ENCODE results near the gene SEMA3A.
"Not testable (repeated sequence)": the region's sequence is repeated elsewhere in the genome, so short reads cannot be mapped to it uniquely, and the experiment has no call there.

SEMA3A gene

GRCh38 chr7:84150370-84150769 lies 44.2 kb downstream of the SEMA3A start:
- DNase-seq, result not testable (repeated sequence)

DNA sequence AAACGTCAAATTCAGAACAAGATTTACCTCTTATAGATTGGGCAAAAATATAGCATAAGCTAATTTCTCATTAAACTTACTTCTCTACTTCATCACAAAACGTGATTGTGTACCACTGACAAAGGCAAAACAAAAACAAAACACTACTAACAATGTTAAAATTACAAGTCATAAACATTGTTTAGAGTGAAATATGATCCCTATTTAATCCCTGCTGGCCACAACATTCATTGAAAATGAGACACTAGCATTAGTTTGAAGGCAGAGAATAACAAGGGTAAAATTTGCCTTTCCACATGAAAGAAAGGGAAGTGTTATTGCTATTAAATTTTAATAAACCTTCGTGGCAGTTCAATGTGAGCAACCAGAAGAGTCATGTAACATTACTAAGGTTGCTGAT lies 45.0 kb downstream of the SEMA3A start:
- no peak for DNase-seq

DNA sequence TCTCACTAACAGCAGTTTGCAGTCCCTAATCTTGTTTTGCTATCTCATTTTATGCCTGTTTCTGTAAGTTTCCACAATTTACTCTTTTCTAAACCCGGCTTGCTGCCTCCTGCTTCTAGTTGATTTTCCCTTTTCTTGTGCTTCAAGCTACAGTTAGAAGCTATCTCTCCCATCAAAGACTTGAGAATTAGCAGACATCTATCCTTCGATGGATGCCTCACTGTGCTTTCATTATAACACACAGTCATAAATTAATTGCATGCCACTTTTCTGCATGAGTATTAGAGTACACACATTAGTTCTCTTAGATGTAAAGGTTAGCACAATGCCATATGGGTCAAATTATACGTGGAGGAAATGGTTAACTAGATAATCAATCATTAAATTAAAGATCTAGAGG lies 48.7 kb downstream of the SEMA3A start:
- DNase-seq, result no peak

GRCh38 chr7:84144935-84145334 lies 49.7 kb downstream of the SEMA3A start:
- DNase-seq, result no peak

- DNase-seq, result no peak
These were observed 50.1 kb downstream of the SEMA3A start for GRCh38 chr7:84144480-84144879.

- DNase-seq, result no peak
These were observed 51.9 kb downstream of the SEMA3A start for GRCh38 chr7:84142726-84143125.

DNA sequence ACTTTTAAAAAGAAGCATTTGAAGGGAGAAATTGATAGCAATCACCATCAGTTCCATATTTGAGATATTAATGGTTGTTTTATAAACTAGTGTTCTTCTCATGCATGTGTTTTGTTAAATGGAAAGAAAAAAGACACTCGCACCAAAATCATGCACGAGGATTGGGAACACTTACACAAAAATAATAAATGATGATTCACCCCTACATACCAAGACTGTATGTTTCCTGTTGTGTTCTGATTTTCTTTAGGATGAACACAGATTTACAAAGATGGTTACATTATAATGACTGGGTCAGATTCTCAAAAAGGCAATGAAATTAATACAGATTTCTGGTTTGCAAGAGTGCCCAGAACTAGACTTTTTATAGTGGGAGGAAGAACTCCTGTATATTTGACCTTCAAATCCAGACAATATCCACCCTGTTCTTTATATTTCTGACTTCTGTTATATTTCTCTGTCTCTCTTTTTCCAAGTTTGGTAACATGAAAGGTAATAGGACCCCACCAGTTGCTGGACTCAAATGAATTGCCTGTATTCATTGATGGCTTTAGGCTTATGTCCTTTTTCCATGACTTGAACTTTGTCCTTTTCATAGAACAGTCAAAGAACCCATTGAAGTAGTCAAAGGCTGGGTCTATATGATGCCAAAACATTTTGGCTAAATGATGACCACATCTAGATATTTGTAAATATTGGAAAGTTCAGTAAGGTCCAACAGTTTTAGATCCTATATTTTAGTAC lies 54.4 kb downstream of the SEMA3A start:
- no peak for DNase-seq

GRCh38 chr7:84138411-84138810 lies 56.2 kb downstream of the SEMA3A start:
- no peak for DNase-seq

DNA sequence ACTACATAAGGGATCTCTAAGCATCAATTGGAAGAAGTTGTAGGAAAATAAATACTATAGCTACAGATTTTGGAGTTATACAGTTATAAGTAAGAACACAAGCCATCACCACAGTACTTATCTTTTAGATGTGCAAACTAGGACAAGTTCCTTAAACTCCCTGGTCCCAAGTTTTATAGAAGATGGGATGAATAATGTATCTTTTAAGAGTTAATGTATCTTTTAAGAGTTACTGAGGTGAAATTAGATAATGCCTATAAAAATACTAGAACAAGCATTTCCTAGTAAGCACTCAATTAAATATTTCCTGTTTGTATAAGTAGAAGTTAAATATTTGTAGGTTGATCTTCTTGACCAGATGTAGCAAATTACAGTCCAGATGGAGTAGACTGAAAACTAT lies 56.8 kb downstream of the SEMA3A start:
- no peak for DNase-seq

GRCh38 chr7:84136809-84137208 lies 57.8 kb downstream of the SEMA3A start:
- no peak for DNase-seq

- no peak for DNase-seq
These were observed 58.3 kb downstream of the SEMA3A start for GRCh38 chr7:84136336-84136735.

- no peak for DNase-seq
These were observed 60.4 kb downstream of the SEMA3A start for GRCh38 chr7:84134169-84134568.

- no peak for DNase-seq
These were observed 68.9 kb downstream of the SEMA3A start for GRCh38 chr7:84125654-84126053.

DNA sequence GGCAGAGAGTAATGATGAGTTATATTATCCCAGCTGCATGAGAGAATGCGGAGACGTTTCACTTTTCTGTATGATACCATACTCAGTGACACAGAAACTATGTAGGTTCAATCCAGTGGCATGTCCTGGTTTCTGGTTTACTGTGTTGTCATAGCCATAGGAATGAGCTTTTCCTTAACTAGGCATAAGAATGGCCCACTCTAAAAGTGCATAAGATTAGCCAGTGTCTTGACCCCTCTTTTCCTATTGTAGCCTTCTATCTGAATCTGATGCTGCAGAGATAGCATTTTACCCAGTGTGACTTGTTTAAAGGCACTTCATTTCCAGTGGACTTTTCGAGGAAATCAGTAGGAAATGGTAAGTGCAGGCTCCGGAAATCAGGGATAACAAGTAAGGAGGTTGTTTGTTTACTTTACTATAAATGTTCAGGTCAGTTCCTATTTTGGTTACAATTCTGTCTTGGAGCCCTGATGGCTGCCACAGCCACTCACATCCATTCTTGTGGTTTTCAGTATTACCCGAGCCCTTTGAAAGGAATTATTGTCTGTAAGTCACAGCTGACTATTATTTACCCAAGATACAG lies 70.5 kb downstream of the SEMA3A start:
- peak; percentile 44 for DNase-seq

DNA sequence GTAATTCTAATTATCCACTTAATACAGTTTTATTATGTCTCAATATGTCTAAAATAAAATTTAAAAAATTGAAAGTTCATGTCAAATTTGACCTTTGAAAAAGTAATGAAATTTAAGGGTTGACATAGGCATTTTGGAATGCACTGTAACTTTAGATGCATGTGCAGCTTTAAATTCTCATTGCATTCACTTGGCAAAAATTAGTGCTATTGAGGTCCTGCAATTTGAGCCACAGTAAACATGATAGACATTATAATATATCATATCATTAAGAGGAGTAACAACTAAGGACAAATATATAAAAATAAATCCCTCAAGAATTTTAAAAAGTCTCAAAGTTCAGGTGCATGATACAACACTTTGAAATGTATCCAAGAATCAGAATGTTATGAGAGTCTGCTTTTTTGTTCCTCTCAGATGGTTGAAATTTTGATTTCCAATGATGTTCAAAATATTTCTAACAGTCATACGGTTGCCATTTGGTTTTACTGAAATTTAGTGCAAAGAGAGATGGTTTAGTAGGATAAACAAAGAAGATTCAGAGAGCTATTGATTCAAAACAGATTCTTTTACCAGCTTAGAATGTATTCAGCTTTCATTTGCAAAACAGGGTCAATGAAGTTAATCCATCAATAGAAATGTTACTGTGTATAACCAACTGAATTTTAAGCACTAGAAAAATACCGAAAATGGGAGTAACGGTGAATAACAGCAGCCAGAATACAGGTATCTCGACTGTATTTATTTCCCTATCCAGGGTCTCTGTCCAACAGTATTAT lies 71.8 kb downstream of the SEMA3A start:
- no peak for DNase-seq

GRCh38 chr7:84117304-84117703 lies 77.3 kb downstream of the SEMA3A start:
- DNase-seq, result no peak

- no peak for DNase-seq
These were observed 80.4 kb downstream of the SEMA3A start for GRCh38 chr7:84113906-84114850.

DNA sequence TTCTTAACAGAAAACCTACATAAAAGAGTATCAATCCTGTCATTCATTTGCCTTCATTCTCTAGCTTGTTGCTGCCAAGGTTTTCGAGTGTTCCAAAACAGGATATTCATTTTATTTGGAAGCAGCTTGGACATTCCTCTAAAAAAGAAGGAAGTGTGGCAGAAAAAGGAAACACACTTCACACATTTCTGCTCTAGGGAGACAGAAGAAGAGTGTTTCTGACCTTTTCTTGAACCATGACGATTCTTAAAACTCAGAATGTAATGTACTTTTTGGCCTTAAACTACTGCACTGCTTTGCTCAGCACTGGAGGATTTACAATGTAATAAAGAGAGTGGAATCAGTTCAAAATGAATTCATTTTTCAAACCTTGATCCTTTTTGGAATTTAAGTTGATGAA lies 81.3 kb downstream of the SEMA3A start:
- no peak for DNase-seq

GRCh38 chr7:84112771-84113170 lies 81.8 kb downstream of the SEMA3A start:
- no peak for DNase-seq

- DNase-seq, result no peak
These were observed 82.7 kb downstream of the SEMA3A start for GRCh38 chr7:84111842-84112241.

DNA sequence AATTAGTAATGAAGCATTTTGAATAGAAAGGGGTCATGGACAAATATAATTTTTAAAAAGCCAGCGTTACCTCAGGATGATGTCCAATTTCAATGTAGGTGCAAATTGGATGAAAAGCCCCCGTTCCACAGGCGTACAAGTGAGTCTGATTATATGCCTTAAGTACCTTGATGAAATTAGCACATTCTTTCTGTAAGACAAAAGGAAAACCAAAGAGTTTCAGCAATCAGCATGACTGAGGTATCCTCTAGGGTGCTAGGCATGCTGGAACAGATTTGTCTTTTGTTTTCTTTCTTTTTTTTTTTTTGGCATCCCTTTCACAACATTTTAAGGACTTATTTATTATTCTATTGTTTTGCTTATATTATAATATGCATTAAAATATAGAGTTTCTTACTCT lies 84.2 kb downstream of the SEMA3A start:
- no peak for DNase-seq

GRCh38 chr7:84108787-84109186 lies 85.8 kb downstream of the SEMA3A start:
- no peak for DNase-seq

GRCh38 chr7:84108119-84108518 lies 86.5 kb downstream of the SEMA3A start:
- DNase-seq, result no peak

Data from midbrain (tissue), 1 donor.